Muscle layer of duodenum (tissue), 2 donors: ENCODE measurements around the gene ZIC5.

Experiments used
- H3K27ac ChIP-seq: one replicate; pipeline ENCODE4 v1.7.0; 2013; ENCODE audit warnings: mild to moderate bottlenecking, low read length
- H3K27me3 ChIP-seq: one replicate; pipeline ENCODE4 v1.7.0; 2013; ENCODE audit warnings: low read depth, mild to moderate bottlenecking, control low read depth, low read length
- H3K36me3 ChIP-seq, 2 donors: one replicate each; pipeline ENCODE4 v1.7.0; 2013; ENCODE audit warnings: low read length in 2 of 2, control low read depth in 1 of 2, mild to moderate bottlenecking in 1 of 2; ENCODE audit not compliant: insufficient read depth in 2 of 2, control insufficient read depth in 1 of 2
- H3K4me1 ChIP-seq, 2 donors: one replicate each; pipeline ENCODE4 v1.7.0; 2013; ENCODE audit warnings: low read length in 2 of 2, mild to moderate bottlenecking in 2 of 2, control low read depth in 1 of 2, moderate library complexity in 1 of 2; ENCODE audit not compliant: insufficient read depth in 2 of 2, control insufficient read depth in 1 of 2
- H3K4me3 ChIP-seq, 2 donors: one replicate each; pipeline ENCODE4 v1.7.0; 2013; ENCODE audit warnings: low read length in 2 of 2, low read depth in 1 of 2, mild to moderate bottlenecking in 1 of 2
- H3K9me3 ChIP-seq, 2 donors: one replicate each; pipeline ENCODE4 v1.7.0; 2013; ENCODE audit warnings: low read length in 2 of 2, control low read depth in 1 of 2, mild to moderate bottlenecking in 1 of 2; ENCODE audit not compliant: control insufficient read depth in 1 of 2
- donor health status: healthy.

ZIC5 gene

DNA sequence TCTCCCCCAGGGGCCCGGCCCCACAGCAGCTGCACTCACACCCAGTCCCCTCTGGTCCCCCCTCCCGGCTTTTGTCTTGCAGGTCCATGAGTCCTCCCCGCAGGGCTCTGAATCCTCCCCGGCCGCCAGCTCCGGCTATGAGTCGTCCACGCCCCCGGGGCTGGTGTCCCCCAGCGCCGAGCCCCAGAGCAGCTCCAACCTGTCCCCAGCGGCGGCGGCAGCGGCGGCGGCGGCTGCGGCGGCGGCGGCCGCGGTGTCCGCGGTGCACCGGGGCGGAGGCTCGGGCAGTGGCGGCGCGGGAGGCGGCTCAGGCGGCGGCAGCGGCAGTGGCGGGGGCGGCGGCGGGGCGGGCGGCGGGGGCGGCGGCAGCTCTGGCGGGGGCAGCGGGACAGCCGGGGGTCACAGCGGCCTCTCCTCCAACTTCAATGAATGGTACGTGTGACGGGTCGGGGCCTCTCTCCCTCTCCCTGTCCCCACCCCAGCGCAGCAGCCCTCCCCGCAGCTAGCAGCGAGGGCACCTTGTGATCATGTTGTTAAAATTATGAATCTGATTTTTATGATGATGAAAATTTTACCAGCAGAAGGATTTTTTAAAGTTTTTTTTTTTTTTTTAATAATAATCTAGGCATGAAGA, 13.8 kb upstream of the ZIC5 start:
- H3K9me3 ChIP-seq = peaks cover 0 to 9% of the 10 kb centered on the region in 2 donors
- no peak overlapping the region for H3K27ac ChIP-seq
- no peaks in the 10 kb centered on the region for H3K36me3 ChIP-seq
- peaks cover 0 to 50% of the 10 kb centered on the region in 2 donors for H3K4me1 ChIP-seq
- peaks cover 66% of the 10 kb centered on the region for H3K27me3 ChIP-seq
- H3K4me3 ChIP-seq = no peak overlapping the region

DNA sequence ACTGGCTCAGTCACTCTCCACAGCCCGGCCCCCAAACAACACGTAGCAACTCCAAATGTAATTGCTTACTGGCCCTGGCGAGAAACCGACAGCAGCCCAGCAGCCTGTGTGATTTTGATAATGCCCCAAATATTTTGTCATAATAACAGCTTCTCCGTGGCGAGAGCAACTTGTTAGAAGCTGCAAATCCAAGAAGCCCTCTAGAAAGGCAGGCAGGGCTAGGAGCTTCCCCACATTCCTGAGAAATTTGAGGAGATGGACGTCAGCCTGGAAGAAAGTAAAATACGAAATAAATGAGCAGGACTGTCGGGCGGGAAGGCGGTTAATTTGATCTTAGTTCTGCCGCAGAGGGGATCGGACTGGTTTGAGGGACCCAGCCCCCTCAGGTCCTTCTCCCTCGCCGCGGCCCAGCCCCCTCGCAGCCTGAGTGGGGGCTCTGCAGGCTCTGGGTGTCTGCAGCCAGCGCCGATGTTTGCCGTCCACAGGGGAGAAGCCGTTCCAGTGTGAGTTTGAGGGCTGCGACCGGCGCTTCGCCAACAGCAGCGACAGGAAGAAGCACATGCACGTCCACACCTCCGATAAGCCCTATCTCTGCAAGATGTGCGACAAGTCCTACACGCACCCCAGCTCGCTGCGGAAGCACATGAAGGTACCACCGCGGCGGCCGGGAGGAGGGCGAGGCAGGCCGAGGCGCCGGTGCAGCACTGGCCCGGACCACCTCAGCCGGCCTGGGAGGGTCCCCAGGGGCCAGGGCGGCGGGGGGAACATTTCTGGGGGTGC, 13.1 kb upstream of the ZIC5 start:
- Histone ChIP-seq H3K4me3 (no peak overlapping the region), H3K4me1 (peaks cover 0 to 51% of the 10 kb centered on the region in 2 donors), H3K27me3 (peaks cover 66% of the 10 kb centered on the region), H3K36me3 (no peaks in the 10 kb centered on the region), H3K9me3 (peaks cover 0 to 9% of the 10 kb centered on the region in 2 donors), H3K27ac (no peak overlapping the region)

DNA sequence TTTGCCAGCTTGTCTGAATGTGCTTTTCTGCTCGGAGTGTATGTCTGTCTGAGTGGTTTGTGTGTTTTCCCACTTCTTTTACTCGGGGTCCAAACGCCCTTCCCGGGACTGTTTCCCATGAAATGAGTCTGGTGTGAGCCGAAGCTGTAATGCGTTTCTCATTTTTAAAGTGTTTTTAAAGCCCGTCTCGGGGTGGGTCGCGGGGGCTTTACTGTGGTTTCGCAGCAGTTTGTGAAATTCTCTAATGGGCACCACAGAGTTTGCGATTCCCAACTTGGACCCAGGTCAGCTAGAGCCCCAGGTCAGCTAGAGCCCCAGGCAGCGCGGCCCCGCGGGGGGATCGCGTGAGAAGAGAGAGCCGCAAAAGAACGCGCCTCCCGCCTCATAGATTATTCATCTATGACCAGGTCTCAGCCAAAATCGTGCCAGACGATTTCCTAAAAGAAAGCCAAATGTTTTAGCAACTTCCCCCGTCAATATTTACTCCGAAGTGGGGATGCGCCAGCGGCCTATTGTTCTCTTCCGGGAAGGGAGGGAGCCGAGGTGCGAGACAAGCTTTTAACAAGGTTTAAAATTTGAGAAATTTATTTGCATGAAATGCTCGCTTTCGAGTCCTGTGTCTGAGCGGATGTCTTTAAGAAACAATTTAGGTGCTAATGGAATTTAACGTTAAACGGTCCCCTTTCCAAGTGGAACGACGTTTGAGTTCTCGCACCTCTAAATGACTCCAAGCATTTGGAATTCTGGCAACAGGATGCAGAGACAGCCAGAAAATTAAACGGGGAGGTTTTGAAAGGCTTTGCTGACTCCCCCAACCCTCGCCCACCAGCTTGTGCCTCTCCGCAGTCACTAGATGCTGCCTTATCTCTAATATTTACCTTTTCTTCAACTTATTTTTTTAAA, 12.2 kb upstream of the ZIC5 start:
- Histone ChIP-seq H3K4me3 (no peak overlapping the region), H3K27ac (no peak overlapping the region), H3K27me3 (peaks cover 66% of the 10 kb centered on the region), H3K9me3 (peaks cover 0 to 9% of the 10 kb centered on the region in 2 donors), H3K4me1 (peaks cover 0 to 50% of the 10 kb centered on the region in 2 donors), H3K36me3 (no peaks in the 10 kb centered on the region)

DNA sequence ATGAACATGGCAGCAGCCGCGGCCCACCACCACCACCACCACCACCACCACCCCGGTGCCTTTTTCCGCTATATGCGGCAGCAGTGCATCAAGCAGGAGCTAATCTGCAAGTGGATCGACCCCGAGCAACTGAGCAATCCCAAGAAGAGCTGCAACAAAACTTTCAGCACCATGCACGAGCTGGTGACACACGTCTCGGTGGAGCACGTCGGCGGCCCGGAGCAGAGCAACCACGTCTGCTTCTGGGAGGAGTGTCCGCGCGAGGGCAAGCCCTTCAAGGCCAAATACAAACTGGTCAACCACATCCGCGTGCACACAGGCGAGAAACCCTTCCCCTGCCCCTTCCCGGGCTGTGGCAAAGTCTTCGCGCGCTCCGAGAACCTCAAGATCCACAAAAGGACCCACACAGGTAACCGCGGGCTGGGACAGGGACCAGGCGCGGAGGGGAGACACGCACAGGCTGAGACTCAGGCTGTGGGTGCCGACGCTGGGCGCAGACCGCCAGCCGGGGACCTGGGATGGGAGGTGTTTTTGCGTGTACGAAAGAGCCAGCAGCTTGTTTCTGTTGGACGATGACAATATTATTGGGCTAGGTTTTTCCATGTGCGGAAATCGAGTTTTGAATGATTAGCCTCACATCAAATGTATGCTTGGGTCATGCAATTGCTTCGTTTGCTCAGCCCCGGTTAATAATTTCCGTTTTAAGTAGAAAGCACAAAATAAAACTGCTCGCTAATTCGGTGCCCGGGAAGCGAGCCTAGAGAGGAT, 11.3 kb upstream of the ZIC5 start:
- Histone ChIP-seq H3K4me1 (peaks cover 0 to 57% of the 10 kb centered on the region in 2 donors), H3K9me3 (peaks cover 0 to 9% of the 10 kb centered on the region in 2 donors), H3K27me3 (peaks cover 67% of the 10 kb centered on the region), H3K4me3 (peak overlapping the region in 1 of 2 donors; percentile 50), H3K36me3 (no peaks in the 10 kb centered on the region), H3K27ac (no peak overlapping the region)

DNA sequence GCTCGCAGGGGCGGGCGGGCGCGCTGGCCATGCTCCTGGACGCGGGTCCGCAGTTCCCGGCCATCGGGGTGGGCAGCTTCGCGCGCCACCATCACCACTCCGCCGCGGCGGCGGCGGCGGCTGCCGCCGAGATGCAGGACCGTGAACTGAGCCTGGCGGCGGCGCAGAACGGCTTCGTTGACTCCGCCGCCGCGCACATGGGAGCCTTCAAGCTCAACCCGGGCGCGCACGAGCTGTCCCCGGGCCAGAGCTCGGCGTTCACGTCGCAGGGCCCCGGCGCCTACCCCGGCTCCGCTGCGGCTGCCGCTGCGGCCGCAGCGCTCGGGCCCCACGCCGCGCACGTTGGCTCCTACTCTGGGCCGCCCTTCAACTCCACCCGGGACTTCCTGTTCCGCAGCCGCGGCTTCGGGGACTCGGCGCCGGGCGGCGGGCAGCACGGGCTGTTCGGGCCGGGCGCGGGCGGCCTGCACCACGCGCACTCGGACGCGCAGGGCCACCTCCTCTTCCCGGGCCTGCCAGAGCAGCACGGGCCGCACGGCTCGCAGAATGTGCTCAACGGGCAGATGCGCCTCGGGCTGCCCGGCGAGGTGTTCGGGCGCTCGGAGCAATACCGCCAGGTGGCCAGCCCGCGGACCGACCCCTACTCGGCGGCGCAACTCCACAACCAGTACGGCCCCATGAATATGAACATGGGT, 10.6 kb upstream of the ZIC5 start:
- H3K4me3 ChIP-seq = peak overlapping the region in 1 of 2 donors; percentile 50
- H3K9me3 ChIP-seq = peaks cover 0 to 9% of the 10 kb centered on the region in 2 donors
- H3K4me1 ChIP-seq = peaks cover 0 to 54% of the 10 kb centered on the region in 2 donors
- H3K27ac ChIP-seq = no peak overlapping the region
- H3K27me3 ChIP-seq = peaks cover 68% of the 10 kb centered on the region
- no peaks in the 10 kb centered on the region for H3K36me3 ChIP-seq

DNA sequence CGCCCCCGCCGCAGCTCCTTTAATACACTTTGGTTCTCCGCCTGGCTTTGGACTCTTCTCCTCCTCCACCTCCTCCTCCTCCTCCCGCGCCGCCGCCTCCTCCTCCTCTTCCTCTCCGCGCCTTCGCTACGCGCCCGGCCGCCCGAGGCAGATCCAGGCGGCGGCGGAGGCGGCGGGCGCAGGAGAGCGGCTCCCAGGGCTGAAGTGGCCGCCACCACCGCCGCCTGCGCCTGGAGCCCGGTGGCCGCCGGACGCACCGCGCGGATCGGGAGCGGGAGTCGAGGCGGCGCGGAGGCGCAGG, 10.1 kb upstream of the ZIC5 start, which contains the start of gene ZIC2:
Gene ZIC2 (plus strand): TSS at position 50 of the 301 bp plus-strand sequence. CDS start 281 bp downstream, outside the sequence.
- H3K4me1 ChIP-seq = peaks cover 0 to 54% of the 10 kb centered on the region in 2 donors
- H3K9me3 ChIP-seq = peaks cover 0 to 9% of the 10 kb centered on the region in 2 donors
- H3K27me3 ChIP-seq = peaks cover 72% of the 10 kb centered on the region
- H3K36me3 ChIP-seq = no peaks in the 10 kb centered on the region
- H3K4me3 ChIP-seq = peak within 1 kb of the TSS in 1 of 2 donors; percentile 50
- no peak within 1 kb of the TSS for H3K27ac ChIP-seq

DNA sequence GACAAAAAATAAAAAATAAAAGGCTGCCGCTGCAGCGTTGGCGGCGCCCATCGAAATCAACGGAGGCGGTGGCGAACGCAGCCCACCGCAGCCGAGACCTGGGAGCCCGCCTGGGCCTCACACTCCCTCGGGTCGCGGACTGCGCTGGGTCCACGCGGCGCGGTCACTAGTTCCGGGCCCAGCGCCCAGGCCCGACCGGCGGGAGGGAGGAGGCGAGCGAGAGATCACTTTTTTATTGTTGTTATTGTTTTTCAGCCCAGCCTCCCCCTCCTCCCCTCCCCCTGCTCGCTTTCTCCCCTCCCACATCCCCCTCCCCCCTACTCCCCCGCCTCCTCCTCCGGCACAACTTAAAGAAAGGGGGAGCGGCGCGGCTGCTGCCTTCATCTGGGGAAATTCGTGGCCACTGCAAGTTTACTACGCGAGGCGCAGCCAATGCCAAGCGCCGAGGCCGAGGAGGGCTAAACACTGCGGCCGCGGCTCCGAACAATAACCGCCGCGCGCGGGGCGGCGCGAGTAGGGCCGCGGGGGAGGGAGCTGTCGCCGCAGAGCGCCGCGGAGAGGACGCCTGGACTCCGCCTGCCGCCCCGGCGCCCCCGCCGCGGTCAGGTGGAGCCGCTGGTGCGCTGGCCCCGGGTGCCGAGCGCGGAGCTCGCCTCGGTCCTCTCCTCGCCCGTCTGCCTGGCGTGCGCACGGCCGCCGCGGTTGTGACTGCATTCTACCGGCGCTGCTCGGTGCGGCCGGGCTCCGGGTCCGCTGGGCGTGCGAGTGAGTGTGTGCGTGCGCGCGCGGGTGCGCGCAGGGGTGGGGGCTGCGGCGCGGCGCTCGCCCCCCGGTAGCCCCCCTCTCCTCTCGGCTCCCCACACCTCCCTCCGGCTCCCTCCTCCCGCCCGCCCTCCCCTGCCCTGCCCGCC, 9.5 kb upstream of the ZIC5 start:
- Histone ChIP-seq H3K4me3 (peak overlapping the region in 1 of 2 donors; percentile 50), H3K4me1 (peaks cover 0 to 54% of the 10 kb centered on the region in 2 donors), H3K9me3 (peaks cover 0 to 9% of the 10 kb centered on the region in 2 donors), H3K27me3 (peaks cover 73% of the 10 kb centered on the region), H3K27ac (no peak overlapping the region), H3K36me3 (no peaks in the 10 kb centered on the region)

DNA sequence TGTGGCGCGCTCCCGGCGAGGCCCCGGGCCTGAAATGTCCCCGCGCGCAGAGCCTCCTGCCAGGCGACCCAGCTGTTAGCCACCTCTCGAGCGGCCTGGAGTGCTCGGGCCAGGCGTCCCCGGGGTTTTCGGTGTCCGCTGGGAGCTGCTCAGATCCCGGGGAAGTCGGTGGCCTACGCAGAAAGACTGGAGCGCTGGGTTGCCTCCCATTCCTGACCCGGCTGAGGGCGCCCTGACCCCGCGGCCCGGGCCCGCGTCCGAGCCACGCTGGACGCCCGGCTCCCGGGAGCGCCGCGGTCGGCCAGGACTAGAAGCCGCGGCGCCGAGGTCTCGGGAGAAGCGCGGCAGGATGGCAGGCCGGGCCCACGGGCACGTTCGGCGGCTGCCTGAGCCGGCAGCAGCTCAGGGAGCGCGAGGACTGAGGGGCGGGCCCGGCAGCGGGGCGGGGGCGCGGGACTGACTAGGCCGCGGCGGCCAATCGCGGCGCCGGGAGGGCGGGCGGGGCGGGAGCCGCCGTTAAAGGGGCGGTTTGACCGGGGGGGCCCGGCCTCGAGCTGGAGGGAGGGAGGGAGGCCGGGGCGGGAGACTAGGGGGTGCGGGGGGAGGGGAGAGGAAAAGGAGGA, 8.7 kb upstream of the ZIC5 start:
- H3K36me3 ChIP-seq = no peaks in the 10 kb centered on the region
- H3K27me3 ChIP-seq = peaks cover 77% of the 10 kb centered on the region
- peaks cover 6 to 7% of the 10 kb centered on the region in 2 donors for H3K9me3 ChIP-seq
- H3K27ac ChIP-seq = no peak overlapping the region
- H3K4me3 ChIP-seq = peak overlapping the region in 1 of 2 donors; percentile 50
- peaks cover 0 to 54% of the 10 kb centered on the region in 2 donors for H3K4me1 ChIP-seq

DNA sequence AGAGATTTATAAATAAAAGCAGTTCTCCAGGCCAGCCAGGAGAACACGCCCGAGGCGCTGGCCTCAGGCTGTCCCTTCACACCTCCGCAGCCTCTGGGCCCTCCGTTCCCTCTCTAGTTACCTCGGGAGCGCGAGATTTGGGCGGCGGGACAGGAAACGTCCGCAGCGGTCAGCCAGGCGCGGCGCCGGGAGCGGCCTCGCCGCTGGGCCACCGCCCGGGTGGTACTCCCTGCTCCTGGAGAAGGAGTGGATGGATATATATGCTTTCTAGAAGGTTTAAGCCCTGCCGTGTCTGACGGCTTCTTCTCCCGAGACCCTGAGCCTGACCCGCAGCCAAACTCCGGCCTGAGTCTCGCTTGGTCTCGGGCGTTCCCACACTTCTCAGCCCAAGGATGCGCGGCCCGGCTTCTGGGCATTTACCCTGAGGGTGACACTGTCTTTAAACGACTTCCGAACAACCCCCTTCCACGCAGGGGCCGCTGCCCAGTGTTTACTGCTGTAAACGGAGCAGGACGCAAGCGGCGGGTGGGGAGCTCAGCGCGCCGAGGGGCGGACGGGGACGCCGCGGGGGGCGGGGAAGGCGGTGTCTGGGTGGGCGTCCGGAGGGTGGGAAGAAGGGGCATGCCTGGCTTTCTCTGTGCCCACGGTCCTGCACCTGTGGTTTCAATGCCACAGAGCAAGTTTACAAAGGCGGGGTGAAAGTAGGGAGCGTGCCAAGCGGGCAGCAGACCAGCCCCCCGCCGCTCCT, 8.1 kb upstream of the ZIC5 start:
- peaks cover 79% of the 10 kb centered on the region for H3K27me3 ChIP-seq

More for the DNA sequence above, 8.1 kb upstream of the ZIC5 start:
- H3K36me3 ChIP-seq = no peaks in the 10 kb centered on the region
- H3K9me3 ChIP-seq = peaks cover 6 to 10% of the 10 kb centered on the region in 2 donors
- no peak overlapping the region for H3K27ac ChIP-seq
- H3K4me3 ChIP-seq = peak overlapping the region in 1 of 2 donors; percentile 47
- H3K4me1 ChIP-seq = peaks cover 0 to 49% of the 10 kb centered on the region in 2 donors
